AG04450 (cell line): ENCODE data around the gene KRAS. TPM values are rescaled to one million over a fixed set of nuclear protein-coding genes. Genes with fewer than 3 reads are reported as not detected.

Source experiments
- CTCF ChIA-PET: fragments of 300-600, 350-600 bp; formaldehyde crosslinking; extraction: SDS; loops from one replicate; lab custom pipeline; 2022; ENCODE audit warnings: antibody characterized with exemption, inconsistent platforms; lab: Charles Lee
- POLR2A ChIA-PET: fragments of 350-600 bp; formaldehyde crosslinking; extraction: SDS; loops from one replicate; lab custom pipeline; 2021; ENCODE audit warnings: antibody characterized with exemption, inconsistent platforms; lab: Yijun Ruan, JAX
- DNase-seq: peaks from one replicate; pipeline ENCODE4 v3.0.0-alpha.2; 2011; ENCODE audit warnings: low read depth, low spot score
- H3K27ac ChIP-seq: one replicate; pipeline ENCODE4 v1.5.1; 2012; ENCODE audit warnings: low read depth, low read length, control low read depth
- H3K27me3 ChIP-seq: one replicate; pipeline ENCODE4 v1.6.0; 2012; ENCODE audit warnings: low read length; ENCODE audit not compliant: control insufficient read depth, insufficient read depth
- H3K4me3 ChIP-seq: 2 replicates; pipeline ENCODE4 v1.5.1; 2011; ENCODE audit warnings: mild to moderate bottlenecking, low read depth, low read length, control low read depth
- H3K9me3 ChIP-seq: 2 replicates; pipeline ENCODE4 v1.5.1; 2012; ENCODE audit warnings: low read length; ENCODE audit not compliant: control insufficient read depth, insufficient read depth
- polyA plus RNA-seq: library from polyadenylated mRNA; depleted of rRNA; stranded (reverse); fragments of >200 nt; gene quantifications from 2 replicates; pipeline ENCODE4 v1.2.3, GENCODE V29; 2011
- TF ChIP-seq, protein P1 (sequence below): IDR thresholded peaks from 2 replicates; pipeline ENCODE4 v1.5.1; 2011; ENCODE audit warnings: low read depth, low read length, control low read depth, inconsistent platforms

Gene KRAS
- polyA plus RNA-seq, 1 experiment = 24.2 TPM

GRCh38 chr12:25186788-25187402 is 63.8 kb downstream of the KRAS start:
- DNase-seq = no peak
- no peak overlapping the region for H3K4me3 ChIP-seq
- H3K27me3 ChIP-seq = no peaks in the 10 kb centered on the region
- no peaks in the 10 kb centered on the region for H3K9me3 ChIP-seq
- TF ChIP-seq, protein P1, sequence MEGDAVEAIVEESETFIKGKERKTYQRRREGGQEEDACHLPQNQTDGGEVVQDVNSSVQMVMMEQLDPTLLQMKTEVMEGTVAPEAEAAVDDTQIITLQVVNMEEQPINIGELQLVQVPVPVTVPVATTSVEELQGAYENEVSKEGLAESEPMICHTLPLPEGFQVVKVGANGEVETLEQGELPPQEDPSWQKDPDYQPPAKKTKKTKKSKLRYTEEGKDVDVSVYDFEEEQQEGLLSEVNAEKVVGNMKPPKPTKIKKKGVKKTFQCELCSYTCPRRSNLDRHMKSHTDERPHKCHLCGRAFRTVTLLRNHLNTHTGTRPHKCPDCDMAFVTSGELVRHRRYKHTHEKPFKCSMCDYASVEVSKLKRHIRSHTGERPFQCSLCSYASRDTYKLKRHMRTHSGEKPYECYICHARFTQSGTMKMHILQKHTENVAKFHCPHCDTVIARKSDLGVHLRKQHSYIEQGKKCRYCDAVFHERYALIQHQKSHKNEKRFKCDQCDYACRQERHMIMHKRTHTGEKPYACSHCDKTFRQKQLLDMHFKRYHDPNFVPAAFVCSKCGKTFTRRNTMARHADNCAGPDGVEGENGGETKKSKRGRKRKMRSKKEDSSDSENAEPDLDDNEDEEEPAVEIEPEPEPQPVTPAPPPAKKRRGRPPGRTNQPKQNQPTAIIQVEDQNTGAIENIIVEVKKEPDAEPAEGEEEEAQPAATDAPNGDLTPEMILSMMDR = no peak
- CTCF ChIA-PET = no interaction called here
- H3K27ac ChIP-seq = no peak overlapping the region
- POLR2A ChIA-PET = no interaction called here

DNA sequence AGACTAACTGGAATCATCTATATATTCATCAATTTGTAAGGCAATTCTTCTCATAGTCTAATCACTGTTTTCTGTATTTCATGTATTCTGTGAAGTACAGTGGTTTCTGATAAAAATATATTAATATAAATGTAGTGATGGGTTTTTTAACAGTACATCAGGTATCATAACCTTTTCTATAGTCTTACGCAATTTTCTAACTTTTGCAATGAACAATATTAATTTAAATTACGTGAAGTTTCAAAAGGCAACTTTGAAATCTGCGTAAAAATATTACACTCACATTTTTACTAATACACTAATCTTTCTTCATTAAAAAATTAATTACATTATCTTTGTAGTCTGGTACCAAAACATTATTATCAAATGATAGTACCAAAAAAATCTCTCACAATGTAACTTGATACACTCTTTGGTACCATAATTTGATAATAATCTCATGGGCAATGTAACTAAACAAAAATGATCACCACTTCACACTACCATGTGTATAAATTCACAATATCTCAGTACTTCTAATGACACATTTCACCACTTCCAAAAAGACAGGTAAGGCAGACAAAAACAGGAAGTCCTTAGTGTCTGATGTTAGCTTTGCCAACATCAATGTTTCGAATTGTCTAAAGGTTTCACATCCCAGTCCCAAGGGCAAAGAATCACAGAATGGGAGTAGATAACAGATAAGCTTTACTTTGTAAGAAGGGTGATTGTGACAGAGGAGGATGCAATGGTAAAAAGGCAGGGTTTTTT is 64.5 kb downstream of the KRAS start:
- DNase-seq = no peak
- TF ChIP-seq, protein P1 = no peak
- Histone ChIP-seq H3K9me3 (no peaks in the 10 kb centered on the region), H3K27me3 (no peaks in the 10 kb centered on the region), H3K4me3 (no peak overlapping the region), H3K27ac (no peak overlapping the region)
- ChIA-PET POLR2A (no interaction called here), CTCF (no interaction called here)

GRCh38 chr12:25184132-25184531 is 66.6 kb downstream of the KRAS start:
- DNase-seq = no peak
- TF ChIP-seq, protein P1 = no peak
- POLR2A ChIA-PET = interaction anchor here (0.7 kb wide), 1 partner anchor 277 kb away, joined by 3 read pairs; no protein-coding TSS in a partner anchor
- Histone ChIP-seq H3K27ac (no peak overlapping the region), H3K9me3 (no peaks in the 10 kb centered on the region), H3K27me3 (no peaks in the 10 kb centered on the region), H3K4me3 (no peak overlapping the region)
- CTCF ChIA-PET = no interaction called here

- no peaks in the 10 kb centered on the region for H3K9me3 ChIP-seq
- H3K27ac ChIP-seq = no peak overlapping the region
- DNase-seq = no peak
- TF ChIP-seq, protein P1 = no peak
- H3K4me3 ChIP-seq = no peak overlapping the region
- H3K27me3 ChIP-seq = no peaks in the 10 kb centered on the region
- ChIA-PET CTCF (no interaction called here), POLR2A (no interaction called here)
Observed at GRCh38 chr12:25182765-25183164, 68.0 kb downstream of the KRAS start.

GRCh38 chr12:25162866-25163265 is 87.9 kb downstream of the KRAS start:
- ChIA-PET CTCF (no interaction called here), POLR2A (no interaction called here)
- no peak overlapping the region for H3K27ac ChIP-seq
- no peak for DNase-seq
- H3K4me3 ChIP-seq = no peak overlapping the region
- no peaks in the 10 kb centered on the region for H3K27me3 ChIP-seq
- TF ChIP-seq, protein P1 = no peak
- no peaks in the 10 kb centered on the region for H3K9me3 ChIP-seq
